Stimulated activated naive CD4-positive, alpha-beta T cell (primary cell): ENCODE data around the gene SFXN2.

Experiments used
- DNase-seq, 6 experiments: peaks; one replicate each; lab custom pipeline; 2025; lab: John Stamatoyannopoulos, UW

Gene SFXN2

DNA sequence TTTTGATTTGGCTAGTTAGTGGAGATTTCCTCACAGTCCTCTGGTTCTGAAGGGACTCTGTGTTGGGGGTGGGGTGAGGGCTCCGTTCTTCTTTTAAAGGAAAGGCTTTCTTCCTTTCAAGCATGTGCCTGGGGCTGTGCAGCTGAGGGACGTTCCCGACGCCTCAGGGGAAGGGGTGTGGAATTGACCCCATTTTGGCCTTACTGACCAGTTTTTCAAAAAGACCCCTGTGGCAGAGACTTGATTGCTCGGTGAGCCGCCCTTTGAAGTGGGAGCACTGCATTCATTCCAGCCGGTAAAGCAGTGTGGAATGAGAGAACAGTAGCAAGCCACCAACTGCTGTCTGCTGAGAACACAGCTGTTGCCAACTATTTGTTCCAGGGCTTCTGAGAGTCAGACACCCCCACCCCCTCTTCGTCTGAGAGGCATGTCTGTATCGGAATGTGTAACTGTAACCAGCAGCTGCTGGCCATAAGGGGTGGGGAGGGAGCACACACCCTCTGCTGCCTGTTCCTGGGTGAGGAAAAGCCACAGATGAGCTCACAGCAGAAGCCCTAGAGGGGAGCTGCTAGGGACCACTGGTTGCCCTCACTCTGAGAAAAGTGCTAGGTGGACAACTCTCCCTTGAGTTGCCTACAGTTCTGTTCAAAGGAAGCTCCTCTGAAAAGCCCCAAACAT lies 62.5 kb downstream of the SFXN2 start:
- DNase-seq, result no peak

DNA sequence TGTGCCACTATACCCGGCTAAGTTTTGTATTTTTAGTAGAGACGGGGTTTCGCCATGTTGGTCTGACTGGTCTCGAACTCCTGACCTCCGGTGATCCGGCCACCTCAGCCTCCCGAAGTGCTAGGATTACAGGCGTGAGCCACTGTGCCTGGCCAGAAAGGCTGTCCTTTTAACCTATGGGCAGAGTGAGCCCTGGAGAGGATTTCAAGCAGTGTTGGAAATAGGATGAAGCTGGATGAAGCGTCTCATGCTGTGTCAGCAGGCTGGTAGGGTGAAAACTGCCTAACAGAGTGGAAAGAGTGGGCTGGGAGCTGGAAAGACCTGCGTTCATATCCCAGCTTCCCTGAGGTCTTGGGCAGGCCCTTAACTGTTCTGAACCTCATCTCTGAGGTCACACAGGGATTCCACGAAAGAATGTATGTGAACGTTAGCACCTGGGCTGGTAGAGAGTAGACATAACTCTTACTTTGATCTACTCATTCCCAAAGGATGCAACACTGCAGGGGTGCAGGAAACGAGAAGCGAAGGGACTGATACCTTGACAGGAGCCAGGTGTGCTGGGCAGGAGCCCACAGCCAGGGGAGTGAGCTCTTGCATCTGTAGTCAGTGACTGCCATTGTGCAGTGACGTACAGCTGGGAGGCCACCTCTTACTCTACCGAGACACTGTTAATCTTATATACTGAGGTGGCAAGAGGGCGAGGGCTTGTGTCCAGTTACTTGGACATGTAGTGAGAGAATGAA lies 63.4 kb downstream of the SFXN2 start:
- no peak for DNase-seq

DNA sequence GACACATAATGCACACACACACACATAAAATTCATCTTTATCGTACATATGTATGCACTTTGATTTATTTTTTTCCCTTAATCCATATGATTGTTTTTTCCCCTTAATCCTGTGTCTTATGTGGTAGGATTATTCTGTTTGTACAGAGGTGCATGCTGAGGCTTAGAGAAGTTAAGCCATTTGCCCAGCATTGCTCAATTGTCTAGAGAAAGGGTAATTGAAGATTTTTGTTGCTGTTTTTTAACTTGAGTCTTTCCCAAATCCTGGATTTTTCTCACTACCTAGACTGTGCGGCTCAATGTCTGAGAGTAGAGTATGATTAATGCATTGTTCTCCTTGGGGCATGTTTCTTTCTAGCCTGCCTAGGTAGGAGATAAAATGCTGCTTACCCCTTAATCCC lies 64.3 kb downstream of the SFXN2 start:
- no peak for DNase-seq

DNA sequence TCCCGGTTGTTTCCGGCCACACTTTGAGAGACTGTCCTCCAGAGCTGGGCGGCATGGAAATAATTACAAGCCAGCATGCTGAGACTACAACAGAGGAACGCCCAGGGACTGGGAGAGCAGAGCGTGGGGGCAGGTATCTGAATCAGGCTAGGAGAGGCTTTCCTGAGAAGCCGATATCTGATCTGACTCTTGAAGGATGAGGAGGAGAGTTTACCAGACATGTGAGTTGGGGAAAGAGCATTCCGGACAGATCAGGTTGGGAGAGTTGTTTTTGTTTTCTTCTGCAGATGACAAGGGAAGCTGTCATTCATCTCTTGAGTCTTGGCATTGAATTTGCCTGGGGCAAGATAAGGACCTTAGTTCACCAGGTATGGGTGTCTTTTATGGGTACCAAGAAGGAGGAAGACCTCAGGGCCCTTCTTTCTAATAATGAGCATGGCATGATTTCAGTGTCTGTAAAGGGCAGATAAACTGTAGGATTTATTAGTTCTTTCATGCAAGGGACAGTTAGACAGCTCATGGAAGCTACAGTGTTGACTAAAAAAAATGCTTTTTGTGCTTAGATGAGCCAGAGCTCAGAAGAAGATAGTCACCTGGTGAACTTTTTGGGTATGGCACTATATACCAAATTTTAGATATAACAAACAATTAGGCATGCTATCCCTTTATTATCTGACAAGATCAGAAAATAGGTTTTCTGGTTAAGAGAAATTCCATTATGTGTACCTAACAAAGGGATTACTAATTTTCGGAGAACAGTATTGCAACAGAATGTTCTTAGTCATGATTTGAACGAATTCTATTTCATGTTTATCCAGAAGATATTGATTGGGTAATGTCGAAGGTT lies 65.5 kb downstream of the SFXN2 start:
- no peak for DNase-seq

DNA sequence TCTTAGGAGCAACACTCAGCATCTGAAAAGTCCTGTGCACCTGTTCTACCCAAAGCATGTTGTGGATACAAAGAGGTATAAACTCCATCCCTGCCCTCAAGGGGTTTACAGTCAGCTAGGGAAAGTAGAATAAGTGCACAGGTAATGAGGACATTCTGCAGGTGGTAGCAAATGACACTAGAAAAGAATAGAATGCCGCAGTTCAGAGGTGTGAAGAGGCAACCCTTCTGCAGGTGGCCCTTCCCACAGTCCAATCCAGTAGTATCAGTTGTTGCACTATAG lies 66.0 kb downstream of the SFXN2 start:
- DNase-seq, result no peak

GRCh38 chr10:102781090-102781920 lies 66.9 kb downstream of the SFXN2 start:
- DNase-seq, result no peak

- DNase-seq, result no peak
Measured at GRCh38 chr10:102781921-102782557, 67.6 kb downstream of the SFXN2 start.

DNA sequence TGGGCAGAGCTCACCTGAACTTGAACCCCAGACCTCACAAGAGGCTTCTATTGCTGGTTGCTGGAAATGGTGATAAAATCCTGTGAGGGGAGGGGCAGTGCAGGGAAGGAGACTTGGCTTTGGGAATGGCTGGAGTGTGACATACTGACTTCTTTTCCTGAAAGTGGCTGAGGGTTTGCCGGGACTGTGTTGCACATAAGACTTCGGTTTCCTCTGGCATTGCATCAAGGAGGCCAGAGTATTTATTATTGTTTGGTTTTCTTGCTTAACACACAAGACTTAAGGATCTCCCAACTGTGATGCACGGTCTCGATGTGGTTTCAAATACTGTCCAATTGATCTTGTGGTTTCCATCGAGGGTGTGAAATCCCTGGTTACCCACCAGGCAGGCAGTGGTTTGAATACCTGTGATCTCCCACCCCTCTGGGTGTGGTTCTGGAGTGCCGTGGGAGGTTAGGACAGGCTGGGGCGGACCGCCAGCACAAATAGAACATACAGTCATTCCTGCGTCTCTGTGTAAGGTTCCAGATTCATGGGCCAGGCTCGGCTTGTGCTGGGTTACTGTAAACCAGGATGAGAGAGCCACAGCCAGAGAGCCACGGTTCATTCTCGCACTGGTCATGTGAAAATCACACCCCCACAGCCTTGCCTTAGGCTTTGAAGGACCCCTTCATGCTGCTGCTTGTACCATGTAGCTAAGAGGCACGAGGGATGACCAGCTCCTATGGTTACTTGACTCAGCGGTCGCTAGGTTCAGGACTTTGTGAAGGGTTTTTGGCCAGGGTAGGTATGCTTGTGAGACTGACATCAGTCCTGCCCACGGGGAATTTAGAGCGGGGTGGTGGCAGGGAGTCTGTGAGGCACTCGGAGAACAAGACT lies 68.5 kb downstream of the SFXN2 start:
- DNase-seq, result no peak

DNA sequence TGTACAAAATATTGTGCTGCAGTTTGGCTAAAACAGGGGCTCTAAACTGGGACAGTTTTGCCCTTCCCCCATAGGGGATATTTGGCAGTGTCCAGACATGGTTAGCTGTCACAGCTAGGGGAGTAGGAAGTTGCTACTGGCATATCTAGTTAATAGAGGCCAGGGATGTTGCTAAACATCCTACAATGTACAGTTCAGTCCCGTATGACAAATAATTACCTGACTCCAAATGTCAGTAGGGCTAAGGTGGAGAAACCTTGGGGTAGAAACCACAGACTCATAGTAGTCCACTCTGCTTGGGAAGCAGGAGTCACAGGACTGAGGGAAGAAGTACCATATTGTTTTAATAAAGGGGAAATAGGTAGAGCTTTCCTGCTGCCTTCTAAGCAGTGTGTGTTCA lies 69.1 kb downstream of the SFXN2 start:
- no peak for DNase-seq

DNA sequence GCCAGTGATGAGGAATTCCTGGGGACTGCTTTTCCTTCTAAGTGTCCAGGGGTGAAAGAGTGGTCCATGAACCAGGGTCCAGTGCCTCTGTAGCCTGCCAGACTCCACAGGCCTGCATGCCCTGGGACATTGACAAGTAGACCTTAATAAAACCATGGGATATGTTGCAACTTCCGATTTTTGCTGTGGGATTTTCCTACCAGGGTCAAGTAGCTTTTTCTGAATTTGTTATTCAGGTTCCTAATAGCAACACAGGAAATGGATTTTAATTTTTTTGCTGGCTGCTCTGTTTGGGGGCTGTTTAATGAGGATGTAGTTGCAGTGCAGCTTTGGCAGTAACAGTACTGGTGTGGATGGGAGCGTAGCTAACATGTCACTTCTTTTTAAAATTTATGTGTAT lies 71.4 kb downstream of the SFXN2 start:
- DNase-seq, result no peak

GRCh38 chr10:102791754-102792395 lies 77.4 kb downstream of the SFXN2 start:
- no peak for DNase-seq
